Measurements from ENCODE around the gene IL13.
"Not testable (repeated sequence)": the region's sequence is repeated elsewhere in the genome, so short reads cannot be mapped to it uniquely, and the experiment has no call there.

IL13 gene

GRCh38 chr5:132691755-132692631 is 34.0 kb downstream of the IL13 start:
- DNase-seq = not testable (repeated sequence)

DNA sequence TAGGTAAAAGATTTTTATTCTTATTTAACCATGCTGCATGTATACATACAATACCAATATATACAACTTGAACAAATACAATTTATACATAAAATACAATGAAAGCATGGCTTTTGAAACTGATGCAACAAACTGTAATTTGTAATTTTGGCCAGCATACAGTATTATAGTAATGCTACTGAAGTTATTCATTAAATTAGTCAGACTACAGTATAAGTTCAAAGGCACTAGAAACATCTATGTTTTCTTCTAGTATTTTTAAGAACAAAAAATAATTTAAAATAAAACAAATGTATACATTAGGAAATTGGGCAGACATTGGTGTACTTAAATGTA is 34.6 kb downstream of the IL13 start:
- no peak for DNase-seq

DNA sequence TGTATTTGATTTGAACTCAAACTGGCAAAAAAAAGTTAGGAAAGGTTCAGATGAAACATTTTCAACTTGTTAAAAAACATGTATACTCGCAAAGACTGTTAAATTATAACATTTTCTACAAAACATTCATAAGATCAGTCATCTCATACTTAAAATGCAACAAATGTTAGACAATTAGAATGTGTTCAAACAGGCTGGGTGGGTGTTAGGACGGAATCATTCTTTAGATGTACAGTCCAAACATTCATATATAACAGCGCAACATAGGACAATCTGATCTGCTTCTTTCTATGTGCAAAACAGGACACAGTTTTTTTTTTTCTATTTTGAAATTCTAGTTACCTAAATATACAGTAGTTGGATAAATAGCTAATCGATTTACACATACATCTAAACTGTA is 38.0 kb downstream of the IL13 start:
- DNase-seq = no peak

GRCh38 chr5:132704875-132705274 is 46.9 kb downstream of the IL13 start:
- DNase-seq = no peak

GRCh38 chr5:132708645-132709044 is 50.7 kb downstream of the IL13 start:
- no peak for DNase-seq
